GM19239 (cell line): ENCODE results near the gene PTMS.
A peak's percentile ranks its signal among the peaks of the same experiment; 100 is the strongest.

ENCODE experiments used
- DNase-seq: peaks from one replicate; pipeline ENCODE4 v3.0.0; 2011; ENCODE audit warnings: low spot score; ENCODE audit not compliant: insufficient read length
- FAIRE-seq: peaks from 2 replicates; lab custom pipeline; 2011; peaks lifted over from hg19 to GRCh38; lab: Jason Lieb, UNC

The PTMS gene

GRCh38 chr12:6751767-6752166 lies 14.4 kb upstream of the PTMS start:
- FAIRE-seq (no peak), DNase-seq (no peak)

- FAIRE-seq (no peak), DNase-seq (no peak)
Observed at GRCh38 chr12:6752167-6752920, 13.8 kb upstream of the PTMS start.

- FAIRE-seq (peak; percentile 96), DNase-seq (peak; percentile 95)
Observed at GRCh38 chr12:6752921-6753771, 13.0 kb upstream of the PTMS start, which contains the start of gene MLF2. TSS of gene MLF2 (minus strand) at chr12:6753141. CDS start at chr12:6752334, 807 bp downstream.

- DNase-seq: no peak
- FAIRE-seq: no peak
Observed at GRCh38 chr12:6753772-6754356, 12.3 kb upstream of the PTMS start.

GRCh38 chr12:6754411-6754810 lies 11.8 kb upstream of the PTMS start:
- FAIRE-seq: no peak
- no peak for DNase-seq

- FAIRE-seq (no peak), DNase-seq (no peak)
Observed at GRCh38 chr12:6757028-6757690, 9.0 kb upstream of the PTMS start.

- DNase-seq (no peak), FAIRE-seq (no peak)
Observed at GRCh38 chr12:6758506-6759095, 7.6 kb upstream of the PTMS start.

GRCh38 chr12:6759741-6760140 lies 6.4 kb upstream of the PTMS start:
- no peak for DNase-seq
- no peak for FAIRE-seq

- no peak for FAIRE-seq
- no peak for DNase-seq
Observed at GRCh38 chr12:6763380-6763779, 2.8 kb upstream of the PTMS start.

GRCh38 chr12:6764011-6764828 lies 1.9 kb upstream of the PTMS start:
- peak; percentile 100 for FAIRE-seq
- peak; percentile 96 for DNase-seq

- peak; percentile 73 for FAIRE-seq
Observed at GRCh38 chr12:6765048-6765633, 1.0 kb upstream of the PTMS start.

GRCh38 chr12:6766651-6767349 lies 637 bp downstream of the PTMS start:
- FAIRE-seq (peak; percentile 67), DNase-seq (peak; percentile 74)

More at GRCh38 chr12:6765048-6765633, 1.0 kb upstream of the PTMS start:
- DNase-seq: no peak

- FAIRE-seq: no peak
- DNase-seq: no peak
Observed at GRCh38 chr12:6767353-6768319, 1.5 kb downstream of the PTMS start.

GRCh38 chr12:6768437-6768914 lies 2.3 kb downstream of the PTMS start:
- FAIRE-seq (no peak), DNase-seq (no peak)

- FAIRE-seq (no peak), DNase-seq (no peak)
Observed at GRCh38 chr12:6768990-6769389, 2.8 kb downstream of the PTMS start.

GRCh38 chr12:6769666-6770065 lies 3.5 kb downstream of the PTMS start:
- DNase-seq (no peak), FAIRE-seq (no peak)

GRCh38 chr12:6770094-6770493 lies 3.9 kb downstream of the PTMS start:
- FAIRE-seq (no peak), DNase-seq (no peak)
